HEK293 (cell line): ENCODE results near the gene SRPX.

Experiments used
- CTCF ChIA-PET: fragments of 350-600 bp; formaldehyde crosslinking; extraction: SDS; loops from one replicate; lab custom pipeline; 2021; ENCODE audit warnings: antibody characterized with exemption; lab: Yijun Ruan, JAX
- POLR2A ChIA-PET: fragments of 300-600 bp; formaldehyde crosslinking; extraction: SDS; loops from one replicate; lab custom pipeline; 2020; ENCODE audit warnings: antibody characterized with exemption, inconsistent platforms; lab: Yijun Ruan, JAX
- H3K27ac ChIP-seq: fragments of 200-500 bp; sonication (Bioruptor generic); 2 replicates; pipeline ENCODE4 v1.5.1; 2014; ENCODE audit warnings: low read depth, low read length, control low read depth, inconsistent platforms; ENCODE audit errors: extremely low read depth
- H3K36me3 ChIP-seq, 2 experiments: fragments of 200-500 bp in 1 of 2; sonication (Bioruptor generic) in 1 of 2; 1 replicate in 1 of 2; 2 replicates in 1 of 2; pipeline ENCODE4 v1.5.1; 2014 to 2017; ENCODE audit warnings: inconsistent platforms in 2 of 2, low read length in 2 of 2; ENCODE audit not compliant: control insufficient read depth in 2 of 2, insufficient read depth in 1 of 2
- H3K4me1 ChIP-seq: fragments of 200-500 bp; sonication (Bioruptor generic); 2 replicates; pipeline ENCODE4 v1.5.1; 2014; ENCODE audit warnings: mild to moderate bottlenecking, low read length, inconsistent platforms; ENCODE audit not compliant: control insufficient read depth, insufficient read depth
- H3K4me3 ChIP-seq: 2 replicates; pipeline ENCODE4 v1.5.1; 2011; ENCODE audit warnings: low read depth, mild to moderate bottlenecking, control low read depth, low read length, moderate library complexity
- H3K9me3 ChIP-seq: fragments of 200-500 bp; sonication (Bioruptor generic); 2 replicates; pipeline ENCODE4 v1.5.1; 2014; ENCODE audit warnings: low read depth, low read length, inconsistent platforms; ENCODE audit not compliant: control insufficient read depth, insufficient read depth
- IKZF3 ChIP-seq: fragments of 450-650 bp; IDR thresholded peaks from 2 replicates; pipeline ENCODE4 v1.5.0; 2018; ENCODE audit warnings: missing biosample characterization, mild to moderate bottlenecking, missing genetic modification characterization, moderate library complexity
- SP3 ChIP-seq: fragments of 450-650 bp; formaldehyde crosslinking; IDR thresholded peaks from 2 replicates; pipeline ENCODE4 v1.5.1; 2016; ENCODE audit warnings: missing biosample characterization, missing genetic modification characterization
- ZNF132 ChIP-seq: fragments of 450-650 bp; formaldehyde crosslinking; IDR thresholded peaks from 2 replicates; pipeline ENCODE4 v1.5.1; 2017; ENCODE audit warnings: missing biosample characterization, missing genetic modification characterization, borderline replicate concordance
- ZNF140 ChIP-seq: fragments of 450-650 bp; formaldehyde crosslinking; IDR thresholded peaks from 2 replicates; pipeline ENCODE4 v1.5.1; 2016; ENCODE audit warnings: missing biosample characterization, missing genetic modification characterization
- ZNF16 ChIP-seq: fragments of 450-650 bp; formaldehyde crosslinking; IDR thresholded peaks from 2 replicates; pipeline ENCODE4 v1.5.1; 2016; ENCODE audit warnings: low read depth, missing biosample characterization, missing genetic modification characterization
- ZNF174 ChIP-seq: fragments of 450-650 bp; formaldehyde crosslinking; IDR thresholded peaks from 2 replicates; pipeline ENCODE4 v1.5.0; 2017; ENCODE audit warnings: missing biosample characterization, mild to moderate bottlenecking, missing genetic modification characterization
- ZNF18 ChIP-seq: fragments of 450-650 bp; formaldehyde crosslinking; IDR thresholded peaks from 2 replicates; pipeline ENCODE4 v1.5.1; 2016; ENCODE audit warnings: missing biosample characterization, missing genetic modification characterization
- ZNF184 ChIP-seq: fragments of 450-650 bp; IDR thresholded peaks from 2 replicates; pipeline ENCODE4 v1.5.1; 2018; ENCODE audit warnings: missing biosample characterization, mild to moderate bottlenecking, missing genetic modification characterization
- ZNF404 ChIP-seq: fragments of 450-650 bp; formaldehyde crosslinking; IDR thresholded peaks from 2 replicates; pipeline ENCODE4 v1.5.1; 2017; ENCODE audit warnings: missing biosample characterization, missing genetic modification characterization
- ZNF48 ChIP-seq: fragments of 450-650 bp; formaldehyde crosslinking; IDR thresholded peaks from 2 replicates; pipeline ENCODE4 v1.5.1; 2016; ENCODE audit warnings: missing biosample characterization, missing genetic modification characterization
- ZNF501 ChIP-seq: fragments of 450-650 bp; formaldehyde crosslinking; IDR thresholded peaks from 2 replicates; pipeline ENCODE4 v1.5.1; 2016; ENCODE audit warnings: missing biosample characterization, missing genetic modification characterization
- ZNF518A ChIP-seq: fragments of 450-650 bp; formaldehyde crosslinking; conservative IDR thresholded peaks from 2 replicates; pipeline ENCODE4 v1.5.1; 2016; ENCODE audit warnings: low read depth, missing biosample characterization, missing genetic modification characterization
- ZNF558 ChIP-seq: fragments of 450-650 bp; formaldehyde crosslinking; IDR thresholded peaks from 2 replicates; pipeline ENCODE4 v1.5.1; 2016; ENCODE audit warnings: missing biosample characterization, missing genetic modification characterization
- ZNF629 ChIP-seq: fragments of 450-650 bp; formaldehyde crosslinking; IDR thresholded peaks from 2 replicates; pipeline ENCODE4 v1.5.1; 2017; ENCODE audit warnings: missing biosample characterization, missing genetic modification characterization
- ZNF768 ChIP-seq: fragments of 450-650 bp; formaldehyde crosslinking; IDR thresholded peaks from 2 replicates; pipeline ENCODE4 v1.5.1; 2018; ENCODE audit warnings: missing biosample characterization, mild to moderate bottlenecking, missing genetic modification characterization
- ZNF777 ChIP-seq: fragments of 450-650 bp; formaldehyde crosslinking; IDR thresholded peaks from 2 replicates; pipeline ENCODE4 v1.5.1; 2017; ENCODE audit warnings: missing biosample characterization, missing genetic modification characterization, borderline replicate concordance

The SRPX gene

GRCh38 chrX:38247051-38247450 is 26.4 kb upstream of the SRPX start:
- H3K9me3 ChIP-seq = no peaks in the 10 kb centered on the region
- TF ChIP-seq ZNF768 (tag by site-specific recombination) = no peak
- H3K36me3 ChIP-seq = no peaks in the 10 kb centered on the region
- H3K27ac ChIP-seq = no peak overlapping the region
- CTCF ChIA-PET = interaction anchor here (0.6 to 1.7 kb wide), 2 partner anchors 27 to 646 kb away, joined by 5 read pairs; partner anchors contain the start of gene SRPX
- no peak overlapping the region for H3K4me3 ChIP-seq
- peaks cover 3% of the 10 kb centered on the region; the same call in 1 of the 2 replicates for H3K4me1 ChIP-seq
- POLR2A ChIA-PET = no interaction called here

GRCh38 chrX:38240541-38240940 is 19.9 kb upstream of the SRPX start:
- no peak overlapping the region for H3K4me3 ChIP-seq
- ChIA-PET POLR2A (no interaction called here), CTCF (no interaction called here)
- H3K4me1 ChIP-seq = no peaks in the 10 kb centered on the region
- H3K36me3 ChIP-seq = no peaks in the 10 kb centered on the region
- no peak overlapping the region for H3K27ac ChIP-seq
- TF ChIP-seq ZNF501 (no peak), ZNF184 (tag by site-specific recombination) (no peak), ZNF404 (no peak), ZNF132 (tag by site-specific recombination) (no peak), ZNF18 (tag by site-specific recombination) (no peak), ZNF16 (tag by site-specific recombination) (no peak)
- no peaks in the 10 kb centered on the region for H3K9me3 ChIP-seq

GRCh38 chrX:38236901-38237615 is 16.4 kb upstream of the SRPX start:
- ChIA-PET CTCF (interaction anchor here (2.1 kb wide), 1 partner anchor 23 kb away, joined by 9 read pairs; no protein-coding TSS in a partner anchor), POLR2A (no interaction called here)
- TF ChIP-seq SP3 (tag by site-specific recombination) (no peak), ZNF140 (no peak), ZNF48 (tag by site-specific recombination) (no peak), ZNF777 (tag by site-specific recombination) (no peak), ZNF174 (tag by site-specific recombination) (no peak), ZNF518A (tag by site-specific recombination) (no peak), IKZF3 (no peak), ZNF629 (tag by site-specific recombination) (no peak), ZNF558 (tag by site-specific recombination) (no peak)
- no peaks in the 10 kb centered on the region for H3K4me1 ChIP-seq
- no peaks in the 10 kb centered on the region; the same call in 1 of the 2 replicates for H3K9me3 ChIP-seq
- H3K36me3 ChIP-seq = no peaks in the 10 kb centered on the region
- no peak overlapping the region for H3K4me3 ChIP-seq
- no peak overlapping the region for H3K27ac ChIP-seq
